Breast epithelium (tissue), 4 donors: ENCODE results near the gene PYGO2. TPM values are rescaled to one million over a fixed set of nuclear protein-coding genes. Genes with fewer than 3 reads are reported as not detected.
"Not testable (repeated sequence)": the region's sequence is repeated elsewhere in the genome, so short reads cannot be mapped to it uniquely, and the experiment has no call there.

Experiments
- DNase-seq, 2 donors: peaks; one replicate each; pipeline ENCODE4 v3.0.0-alpha.2; 2019; ENCODE audit warnings: low spot score in 2 of 2
- H3K27ac ChIP-seq, 2 donors: fragments of 200-600 bp; sonication (generic) in 1 of 2; one replicate each; pipeline ENCODE4 v1.5.1; 2016 to 2019; ENCODE audit warnings: mild to moderate bottlenecking in 1 of 2
- H3K27me3 ChIP-seq, 2 donors: fragments of 200-600 bp; sonication (generic) in 1 of 2; one replicate each; pipeline versions ENCODE4 v1.5.1 to v1.6.0; 2017 to 2019; ENCODE audit warnings: control low read depth in 1 of 2, mild to moderate bottlenecking in 1 of 2
- H3K36me3 ChIP-seq: fragments of 200-600 bp; one replicate; pipeline ENCODE4 v1.5.1; 2019
- H3K4me1 ChIP-seq, 2 donors: fragments of 200-600 bp; sonication (generic); one replicate each; pipeline ENCODE4 v1.5.1; 2016 to 2019; ENCODE audit warnings: control low read depth in 1 of 2
- H3K4me3 ChIP-seq, 3 donors: fragments of 200-600 bp; sonication (generic); 1 replicate in 2 of 3; 2 replicates in 1 of 3; pipeline ENCODE4 v1.5.1; 2016 to 2019; ENCODE audit warnings: mild to moderate bottlenecking in 3 of 3, moderate library complexity in 2 of 3
- H3K9me3 ChIP-seq, 2 donors: fragments of 200-600 bp; sonication (generic) in 1 of 2; one replicate each; pipeline ENCODE4 v1.5.1; 2016 to 2019; ENCODE audit warnings: control low read depth in 1 of 2
- CTCF ChIP-seq, 3 donors: fragments of 450-650 bp; IDR thresholded peaks; one replicate each; pipeline ENCODE4 v1.5.1; 2016 to 2017; ENCODE audit warnings: antibody characterized with exemption in 3 of 3, mild to moderate bottlenecking in 3 of 3, moderate library complexity in 3 of 3
- POLR2A ChIP-seq: fragments of 450-650 bp; IDR thresholded peaks from one replicate; pipeline ENCODE4 v1.6.1; 2016; ENCODE audit warnings: antibody characterized with exemption, mild to moderate bottlenecking, moderate library complexity
- POLR2AphosphoS5 ChIP-seq, 3 donors: sonication (generic); formaldehyde crosslinking; IDR thresholded peaks; one replicate each; pipeline ENCODE4 v1.6.1; 2017; ENCODE audit warnings: antibody characterized with exemption in 3 of 3
- intact Hi-C: fragments of 100-400 bp; cut with DNase I; formaldehyde crosslinking; loops from one replicate; pipeline ENCODE4 v1.15.1; 2023; ENCODE audit warnings: low total_unique reads
- total RNA-seq, 3 donors: library from RNA; depleted of rRNA; stranded (reverse); fragments of >200 nt; gene quantifications; one replicate each; pipeline ENCODE4 v1.1.0, GENCODE V29; 2016

PYGO2 gene
- total RNA-seq, 3 donors from 2014 or later, result 14.6 to 26.2 (median 20.3) TPM

- peaks cover 13 to 17% of the 10 kb centered on the region in 2 donors for H3K4me1 ChIP-seq
Measured at GRCh38 chr1:154999571-155000410, 38.2 kb upstream of the PYGO2 start.

GRCh38 chr1:154998818-154999570, 37.4 kb upstream of the PYGO2 start:
- peaks cover 9 to 10% of the 10 kb centered on the region in 2 donors for H3K4me1 ChIP-seq
- intact Hi-C loops, result loop anchor here (1.0 kb wide), 1 partner anchor 38 kb away; the partner anchor contains the start of gene PYGO2
- peak overlapping the region; percentile 89 to 95 (median 89) for H3K4me3 ChIP-seq
- no peaks in the 10 kb centered on the region for H3K36me3 ChIP-seq
- H3K9me3 ChIP-seq, result no peaks in the 10 kb centered on the region
- peak; percentile 68 to 81 (median 80) for TF ChIP-seq CTCF (IDR thresholded peaks at IDR 0.05)
- TF ChIP-seq POLR2A, result no peak
- no peak for DNase-seq
- no peaks in the 10 kb centered on the region for H3K27me3 ChIP-seq
- peak overlapping the region; percentile 98 to 99 for H3K27ac ChIP-seq

More at GRCh38 chr1:154999571-155000410, 38.2 kb upstream of the PYGO2 start:
- peak overlapping the region; percentile 98 to 99 for H3K27ac ChIP-seq
- no peaks in the 10 kb centered on the region for H3K36me3 ChIP-seq
- peak overlapping the region; percentile 89 to 95 (median 89) for H3K4me3 ChIP-seq
- peak in 1 of 3 donors; percentile 6 for TF ChIP-seq POLR2AphosphoS5 (IDR thresholded peaks at IDR 0.05)
- TF ChIP-seq CTCF (IDR thresholded peaks at IDR 0.05), result no peak
- H3K27me3 ChIP-seq, result no peaks in the 10 kb centered on the region
- no peaks in the 10 kb centered on the region for H3K9me3 ChIP-seq
- intact Hi-C loops, result loop anchor here (1.0 kb wide), 1 partner anchor 38 kb away; the partner anchor contains the start of gene PYGO2
- DNase-seq, result peak in 1 of 2 donors; percentile 68

GRCh38 chr1:154998201-154998780, 36.7 kb upstream of the PYGO2 start:
- no peak overlapping the region for H3K27ac ChIP-seq
- intact Hi-C loops, result no loop called here
- H3K4me1 ChIP-seq, result peaks cover 9 to 10% of the 10 kb centered on the region in 2 donors
- TF ChIP-seq CTCF (IDR thresholded peaks at IDR 0.05) (no peak), POLR2AphosphoS5 (IDR thresholded peaks at IDR 0.05) (no peak), POLR2A (no peak)
- H3K9me3 ChIP-seq, result no peaks in the 10 kb centered on the region
- no peaks in the 10 kb centered on the region for H3K27me3 ChIP-seq
- H3K36me3 ChIP-seq, result no peaks in the 10 kb centered on the region
- no peak overlapping the region for H3K4me3 ChIP-seq
- DNase-seq, result no peak

- Histone ChIP-seq H3K9me3 (no peaks in the 10 kb centered on the region), H3K4me1 (peaks cover 9 to 10% of the 10 kb centered on the region in 2 donors), H3K27ac (no peak overlapping the region), H3K27me3 (no peaks in the 10 kb centered on the region), H3K36me3 (no peaks in the 10 kb centered on the region), H3K4me3 (no peak overlapping the region)
- no peak for DNase-seq
- TF ChIP-seq POLR2A (no peak), POLR2AphosphoS5 (IDR thresholded peaks at IDR 0.05) (no peak), CTCF (IDR thresholded peaks at IDR 0.05) (no peak)
- intact Hi-C loops, result no loop called here
Measured at GRCh38 chr1:154996966-154997701, 35.6 kb upstream of the PYGO2 start.

- H3K27ac ChIP-seq, DNase-seq, H3K36me3 ChIP-seq, H3K9me3 ChIP-seq, intact Hi-C loops, H3K27me3 ChIP-seq, H3K4me3 ChIP-seq: not testable (repeated sequence)
- peaks cover 9 to 10% of the 10 kb centered on the region in 2 donors for H3K4me1 ChIP-seq
Measured at GRCh38 chr1:154995301-154995983, 33.9 kb upstream of the PYGO2 start.
